Fibroblast of skin of right biceps (primary cell): ENCODE measurements around the gene LARP4.
"Not testable (repeated sequence)": the region's sequence is repeated elsewhere in the genome, so short reads cannot be mapped to it uniquely, and the experiment has no call there.

Experiments used
- DNase-seq: peaks from one replicate; pipeline ENCODE4 v3.0.0-alpha.2; 2013

The LARP4 gene

GRCh38 chr12:50400638-50401499, at the start of gene LARP4:
LARP4 (plus strand) TSS chr12:50400885; CDS start chr12:50401011, 126 bp downstream.
- DNase-seq, result peak; percentile 97

GRCh38 chr12:50351120-50352043, 49.3 kb upstream of the LARP4 start:
- DNase-seq, result peak; percentile 43

- no peak for DNase-seq
Measured at GRCh38 chr12:50353404-50353803, 47.3 kb upstream of the LARP4 start.

DNA sequence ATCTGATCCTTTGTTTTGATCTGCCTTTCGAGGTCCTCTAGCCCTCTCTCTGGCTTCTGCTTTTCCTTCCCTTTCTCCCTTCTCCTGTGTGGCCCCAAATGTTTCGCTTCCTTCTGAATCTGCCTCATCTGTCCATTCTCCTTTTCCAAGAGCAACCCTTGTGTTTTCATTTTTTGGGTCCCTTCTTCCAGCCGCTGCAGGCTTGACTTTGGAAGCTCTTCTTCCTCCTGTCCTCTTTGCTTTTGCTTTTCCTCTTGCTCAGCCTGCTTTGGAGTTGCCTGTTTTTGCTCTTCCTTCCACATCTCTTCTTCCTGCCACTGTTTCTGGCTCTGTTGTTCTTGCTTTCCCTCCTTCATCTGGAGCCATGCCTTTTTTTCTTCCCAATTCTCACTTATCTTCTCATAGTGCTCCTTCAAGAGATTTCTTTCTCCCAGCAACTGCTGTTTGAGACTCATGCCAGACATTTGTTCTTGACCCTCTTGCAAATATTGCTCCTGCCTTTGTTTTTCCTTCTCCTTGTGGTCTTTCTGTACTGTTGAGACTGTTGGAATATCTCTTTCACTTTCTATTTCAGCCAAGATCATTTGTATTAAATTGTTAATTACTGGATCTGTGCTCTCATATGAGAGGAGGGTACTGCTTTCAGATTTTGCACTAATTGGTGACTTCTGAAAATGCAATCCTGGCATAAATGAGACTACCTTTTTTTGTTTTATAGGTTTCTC, 46.7 kb upstream of the LARP4 start:
- no peak for DNase-seq

GRCh38 chr12:50354908-50355307, 45.8 kb upstream of the LARP4 start:
- no peak for DNase-seq

- no peak for DNase-seq
Measured at GRCh38 chr12:50355365-50355764, 45.3 kb upstream of the LARP4 start.

- no peak for DNase-seq
Measured at GRCh38 chr12:50362671-50363070, 38.0 kb upstream of the LARP4 start.

- DNase-seq, result no peak
Measured at GRCh38 chr12:50363141-50363540, 37.5 kb upstream of the LARP4 start.

DNA sequence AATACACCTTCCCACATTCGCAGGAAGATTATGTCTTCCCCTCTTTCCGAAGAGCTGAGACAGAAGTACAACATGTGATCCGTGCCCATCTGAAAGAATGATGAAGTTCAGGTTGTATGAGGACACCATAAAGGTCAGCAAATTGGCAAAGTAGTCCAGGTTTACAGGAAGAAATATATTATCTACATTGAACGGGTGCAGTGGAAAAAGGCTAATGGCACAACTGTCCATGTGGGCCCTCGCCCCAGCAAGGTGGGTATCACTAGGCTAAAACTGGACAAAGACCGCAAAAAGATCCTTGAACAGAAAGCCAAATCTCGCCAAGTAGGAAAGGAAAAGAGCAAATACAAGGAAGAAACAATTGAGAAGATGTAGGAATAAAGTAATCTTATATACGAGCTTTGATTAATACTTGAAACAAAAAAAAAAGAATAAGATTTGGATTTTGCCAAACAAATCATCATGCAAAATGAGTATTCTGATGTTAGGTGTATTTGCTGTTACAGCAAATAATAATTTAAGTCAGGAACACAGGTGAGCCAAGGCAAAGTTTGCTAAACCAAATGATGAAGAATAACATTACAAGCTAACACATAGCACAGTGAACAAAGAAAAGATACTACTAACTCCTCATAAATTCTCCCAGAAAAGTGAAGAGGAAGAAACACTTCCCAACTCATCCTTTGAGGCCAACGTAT, 34.8 kb upstream of the LARP4 start:
- DNase-seq, result no peak

DNA sequence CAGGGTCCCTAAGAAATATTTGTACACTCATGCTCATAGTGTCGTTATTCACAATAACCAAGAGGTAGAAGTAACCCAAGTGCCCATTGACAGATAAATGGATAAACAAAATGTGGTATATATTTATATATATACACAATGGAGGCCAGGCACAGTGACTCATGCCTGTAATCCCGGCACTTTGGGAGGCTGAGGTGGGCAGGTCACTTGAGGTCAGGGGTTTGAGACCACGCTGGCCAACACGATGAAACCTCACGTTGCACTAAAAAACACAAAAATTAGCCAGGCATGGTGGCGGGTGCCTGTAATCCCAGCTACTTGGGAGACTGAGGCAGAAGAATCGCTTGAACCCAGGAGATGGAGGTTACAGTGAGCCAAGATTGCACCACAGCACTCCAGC, 30.0 kb upstream of the LARP4 start:
- not testable (repeated sequence) for DNase-seq

- no peak for DNase-seq
Measured at GRCh38 chr12:50375802-50376201, 24.9 kb upstream of the LARP4 start.

DNA sequence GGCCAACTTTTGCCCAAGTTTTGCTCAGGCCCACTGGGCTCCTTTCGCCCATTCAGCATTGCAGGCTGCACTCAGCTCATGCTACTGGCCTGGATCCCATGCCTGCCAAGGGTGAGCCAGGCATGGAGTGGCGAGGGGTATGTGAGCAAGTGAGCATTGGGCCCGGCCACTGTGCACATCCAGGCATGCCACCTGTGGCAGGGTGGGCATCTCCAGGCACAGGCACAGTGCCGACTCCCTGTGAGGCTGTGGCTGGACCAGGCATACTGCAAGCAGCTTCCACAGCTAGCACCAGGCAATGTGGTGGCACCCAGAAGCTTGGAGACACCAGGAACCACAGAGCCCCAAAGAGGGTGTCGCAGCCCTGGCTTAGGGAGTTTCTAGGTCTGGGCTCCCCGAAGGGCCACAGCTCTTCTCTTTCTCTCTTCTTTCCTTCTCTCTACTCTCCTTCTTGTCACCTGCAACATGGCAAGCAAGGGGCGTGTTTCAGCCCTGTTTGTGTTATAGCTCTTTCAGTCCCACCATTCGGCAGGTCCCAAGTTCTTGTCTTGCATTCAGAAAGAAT, 19.8 kb upstream of the LARP4 start:
- no peak for DNase-seq

DNA sequence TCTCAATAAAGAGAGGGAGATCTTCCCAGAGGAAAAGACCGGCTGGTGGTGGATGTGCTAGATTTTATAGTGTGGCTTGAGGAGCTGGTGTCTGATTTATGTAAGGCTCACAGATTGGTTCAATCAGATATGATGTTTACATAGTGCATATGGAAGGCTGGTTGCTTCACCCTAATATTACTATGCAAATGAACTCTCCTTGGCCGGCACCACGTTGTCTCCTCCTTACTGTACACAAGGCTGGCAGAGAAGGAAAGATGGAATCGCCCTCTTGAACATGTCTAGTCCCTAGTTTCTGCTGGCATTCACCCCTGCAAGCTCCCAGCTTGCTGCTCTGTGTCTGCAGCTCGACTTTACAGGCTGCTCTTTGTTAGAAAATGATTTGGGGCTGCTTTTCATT, 13.2 kb upstream of the LARP4 start:
- DNase-seq, result no peak

- no peak for DNase-seq
Measured at GRCh38 chr12:50387972-50388478, 12.7 kb upstream of the LARP4 start.

DNA sequence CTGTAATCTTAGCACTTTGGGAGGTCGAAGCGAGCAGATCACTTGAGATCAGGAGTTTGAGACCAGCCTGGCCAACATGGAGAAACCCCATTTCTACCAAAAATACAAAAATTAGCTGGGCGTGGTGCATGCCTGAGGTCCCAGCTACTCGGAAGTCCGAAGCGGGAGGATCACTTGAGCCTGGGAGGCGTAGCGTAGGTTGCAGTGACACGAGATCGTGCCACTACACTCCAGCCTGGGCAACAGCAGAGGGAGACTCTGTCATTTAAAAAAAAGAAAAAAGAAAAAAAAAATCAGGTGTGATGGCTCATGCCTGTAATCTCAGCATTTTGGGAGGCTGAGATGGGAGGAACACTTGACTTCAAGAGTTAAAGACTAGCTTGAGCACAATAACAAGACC, 11.9 kb upstream of the LARP4 start:
- DNase-seq, result not testable (repeated sequence)

DNA sequence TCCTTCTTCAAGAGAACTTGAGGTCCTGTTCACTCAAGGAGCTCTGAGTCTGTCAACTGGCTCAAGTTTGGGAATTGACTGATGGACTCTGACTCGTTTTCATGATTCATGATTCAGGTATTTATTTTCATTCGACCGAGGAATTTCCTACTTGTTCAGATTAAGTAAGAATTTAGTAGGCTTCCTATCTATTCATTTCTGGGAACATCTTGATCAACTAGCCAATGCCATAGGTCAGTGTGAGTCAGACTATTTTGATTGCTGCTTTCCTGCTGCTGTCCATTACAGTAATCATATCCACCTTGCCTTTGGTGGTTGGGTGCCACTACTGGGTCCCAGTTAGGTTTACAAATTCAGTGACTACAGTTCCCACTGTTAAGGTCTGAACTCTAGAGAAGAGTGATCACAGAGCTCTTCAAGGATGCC, 10.4 kb upstream of the LARP4 start:
- peak; percentile 95 for DNase-seq

- peak; percentile 79 for DNase-seq
Measured at GRCh38 chr12:50394469-50395029, 6.1 kb upstream of the LARP4 start.

GRCh38 chr12:50397117-50397650, 3.5 kb upstream of the LARP4 start:
- DNase-seq, result no peak

DNA sequence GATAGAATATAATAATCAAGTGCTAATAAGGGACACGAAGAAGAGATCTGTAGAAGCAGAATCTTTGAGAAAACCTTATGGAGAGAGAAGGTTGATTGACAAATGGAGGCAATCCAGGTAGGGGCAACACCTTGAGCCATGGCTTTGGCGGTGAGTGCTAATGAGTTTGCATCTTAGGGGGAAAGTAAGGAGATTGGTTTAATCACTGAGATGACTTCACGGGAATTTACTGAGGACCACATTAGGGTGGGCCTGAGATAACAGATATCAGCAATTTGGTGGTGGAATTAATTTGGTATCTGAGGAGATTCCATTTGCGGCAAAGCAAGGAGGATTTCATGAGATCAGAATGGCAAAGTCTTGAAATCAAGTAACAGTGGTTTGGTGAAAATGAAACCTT, 1.8 kb upstream of the LARP4 start:
- DNase-seq, result no peak

- no peak for DNase-seq
Measured at GRCh38 chr12:50400104-50400637, 514 bp upstream of the LARP4 start.
